ENCODE data around the gene ITPR1.

DNA sequence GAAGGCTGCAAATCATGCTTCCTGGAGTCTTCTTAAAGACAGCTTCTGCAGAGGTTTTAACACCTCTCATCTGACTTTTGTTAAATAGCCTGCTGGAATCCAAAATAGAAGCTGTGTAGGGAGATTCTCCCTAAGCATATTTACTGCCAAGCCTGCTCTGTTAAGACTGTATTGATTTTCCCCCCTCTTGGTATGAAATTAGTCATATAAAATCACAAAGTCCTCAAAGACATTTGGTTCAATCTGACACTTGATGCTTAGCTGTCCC is 94.6 kb downstream of the ITPR1 start:
- no peak for TF ChIP-seq EZH2phosphoT487 (IDR thresholded peaks at IDR 0.05; ENCODE audit: borderline replicate concordance, low read depth, low read length)
- TF ChIP-seq, protein P1, sequence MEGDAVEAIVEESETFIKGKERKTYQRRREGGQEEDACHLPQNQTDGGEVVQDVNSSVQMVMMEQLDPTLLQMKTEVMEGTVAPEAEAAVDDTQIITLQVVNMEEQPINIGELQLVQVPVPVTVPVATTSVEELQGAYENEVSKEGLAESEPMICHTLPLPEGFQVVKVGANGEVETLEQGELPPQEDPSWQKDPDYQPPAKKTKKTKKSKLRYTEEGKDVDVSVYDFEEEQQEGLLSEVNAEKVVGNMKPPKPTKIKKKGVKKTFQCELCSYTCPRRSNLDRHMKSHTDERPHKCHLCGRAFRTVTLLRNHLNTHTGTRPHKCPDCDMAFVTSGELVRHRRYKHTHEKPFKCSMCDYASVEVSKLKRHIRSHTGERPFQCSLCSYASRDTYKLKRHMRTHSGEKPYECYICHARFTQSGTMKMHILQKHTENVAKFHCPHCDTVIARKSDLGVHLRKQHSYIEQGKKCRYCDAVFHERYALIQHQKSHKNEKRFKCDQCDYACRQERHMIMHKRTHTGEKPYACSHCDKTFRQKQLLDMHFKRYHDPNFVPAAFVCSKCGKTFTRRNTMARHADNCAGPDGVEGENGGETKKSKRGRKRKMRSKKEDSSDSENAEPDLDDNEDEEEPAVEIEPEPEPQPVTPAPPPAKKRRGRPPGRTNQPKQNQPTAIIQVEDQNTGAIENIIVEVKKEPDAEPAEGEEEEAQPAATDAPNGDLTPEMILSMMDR (conservative IDR thresholded peaks at IDR 0.05; ENCODE audit: low read length) = no peak
